ENCODE data around the gene TLE3.

The TLE3 gene

GRCh38 chr15:70002897-70003296, 94.8 kb downstream of the TLE3 start:
- Histone ChIP-seq H3K9me3 (ENCODE audit: insufficient read depth, low read length) (peaks cover 5% of the 10 kb centered on the region; the same call in 1 of the 2 replicates), H3K4me3 (ENCODE audit: insufficient read depth, low read length, poor library complexity, severe bottlenecking) (no peak overlapping the region), H4K20me1 (ENCODE audit: low read depth, low read length) (no peaks in the 10 kb centered on the region), H3K9ac (ENCODE audit: low read length) (no peak overlapping the region), H3K36me3 (ENCODE audit: low read length) (no peaks in the 10 kb centered on the region), H2AFZ (ENCODE audit: low read depth, low read length, severe bottlenecking) (no peak overlapping the region), H3K27ac (ENCODE audit: low read depth, low read length) (no peak overlapping the region), H3K9me2 (replicated peaks; ENCODE audit: insufficient read depth, low read length) (no peaks in the 10 kb centered on the region), H3K27me3 (ENCODE audit: low read length) (no peaks in the 10 kb centered on the region), H3F3A (ENCODE audit: insufficient read depth) (no peaks in the 10 kb centered on the region), H3K79me2 (ENCODE audit: insufficient read depth, low read length) (no peaks in the 10 kb centered on the region), H3K4me2 (ENCODE audit: low read depth, low read length, poor library complexity, severe bottlenecking) (no peak overlapping the region)
- no peak for TF ChIP-seq EZH2phosphoT487 (conservative IDR thresholded peaks at IDR 0.05; ENCODE audit: low read length)
- TF ChIP-seq, protein P1, sequence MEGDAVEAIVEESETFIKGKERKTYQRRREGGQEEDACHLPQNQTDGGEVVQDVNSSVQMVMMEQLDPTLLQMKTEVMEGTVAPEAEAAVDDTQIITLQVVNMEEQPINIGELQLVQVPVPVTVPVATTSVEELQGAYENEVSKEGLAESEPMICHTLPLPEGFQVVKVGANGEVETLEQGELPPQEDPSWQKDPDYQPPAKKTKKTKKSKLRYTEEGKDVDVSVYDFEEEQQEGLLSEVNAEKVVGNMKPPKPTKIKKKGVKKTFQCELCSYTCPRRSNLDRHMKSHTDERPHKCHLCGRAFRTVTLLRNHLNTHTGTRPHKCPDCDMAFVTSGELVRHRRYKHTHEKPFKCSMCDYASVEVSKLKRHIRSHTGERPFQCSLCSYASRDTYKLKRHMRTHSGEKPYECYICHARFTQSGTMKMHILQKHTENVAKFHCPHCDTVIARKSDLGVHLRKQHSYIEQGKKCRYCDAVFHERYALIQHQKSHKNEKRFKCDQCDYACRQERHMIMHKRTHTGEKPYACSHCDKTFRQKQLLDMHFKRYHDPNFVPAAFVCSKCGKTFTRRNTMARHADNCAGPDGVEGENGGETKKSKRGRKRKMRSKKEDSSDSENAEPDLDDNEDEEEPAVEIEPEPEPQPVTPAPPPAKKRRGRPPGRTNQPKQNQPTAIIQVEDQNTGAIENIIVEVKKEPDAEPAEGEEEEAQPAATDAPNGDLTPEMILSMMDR (IDR thresholded peaks at IDR 0.05; ENCODE audit: insufficient read depth, low read length, poor library complexity, severe bottlenecking), result no peak

DNA sequence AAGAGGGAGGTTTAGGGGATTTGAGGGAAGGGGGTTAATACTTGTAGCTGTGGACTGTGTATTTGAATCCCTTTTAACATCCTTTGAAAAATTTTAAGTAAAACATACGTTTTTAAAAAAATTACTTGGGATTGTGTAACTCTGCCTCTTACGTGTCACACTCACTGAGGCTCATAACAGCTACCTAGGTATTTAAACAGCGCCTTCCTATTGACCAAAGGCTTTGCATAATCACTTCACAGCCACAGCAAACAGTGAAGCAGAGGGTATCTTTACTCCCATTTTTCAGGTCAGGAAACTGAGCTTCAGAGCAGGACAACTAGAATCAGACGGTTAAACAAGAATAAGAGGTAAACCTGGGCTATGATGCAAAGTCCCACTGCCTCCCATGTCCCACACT, 95.9 kb downstream of the TLE3 start:
- Histone ChIP-seq H3K9me2 (replicated peaks; ENCODE audit: insufficient read depth, low read length) (no peaks in the 10 kb centered on the region), H3K79me2 (ENCODE audit: insufficient read depth, low read length) (no peaks in the 10 kb centered on the region), H4K20me1 (ENCODE audit: low read depth, low read length) (no peaks in the 10 kb centered on the region), H2AFZ (ENCODE audit: low read depth, low read length, severe bottlenecking) (no peak overlapping the region), H3K27ac (ENCODE audit: low read depth, low read length) (no peak overlapping the region), H3K27me3 (ENCODE audit: low read length) (no peaks in the 10 kb centered on the region), H3F3A (ENCODE audit: insufficient read depth) (no peaks in the 10 kb centered on the region), H3K4me2 (ENCODE audit: low read depth, low read length, poor library complexity, severe bottlenecking) (no peak overlapping the region), H3K4me3 (ENCODE audit: insufficient read depth, low read length, poor library complexity, severe bottlenecking) (no peak overlapping the region), H3K36me3 (ENCODE audit: low read length) (no peaks in the 10 kb centered on the region), H3K9ac (ENCODE audit: low read length) (no peak overlapping the region), H3K9me3 (ENCODE audit: insufficient read depth, low read length) (peaks cover 5% of the 10 kb centered on the region; the same call in 1 of the 2 replicates)
- TF ChIP-seq EZH2phosphoT487 (conservative IDR thresholded peaks at IDR 0.05; ENCODE audit: low read length), result no peak
- TF ChIP-seq, protein P1 (IDR thresholded peaks at IDR 0.05; ENCODE audit: insufficient read depth, low read length, poor library complexity, severe bottlenecking), result no peak

DNA sequence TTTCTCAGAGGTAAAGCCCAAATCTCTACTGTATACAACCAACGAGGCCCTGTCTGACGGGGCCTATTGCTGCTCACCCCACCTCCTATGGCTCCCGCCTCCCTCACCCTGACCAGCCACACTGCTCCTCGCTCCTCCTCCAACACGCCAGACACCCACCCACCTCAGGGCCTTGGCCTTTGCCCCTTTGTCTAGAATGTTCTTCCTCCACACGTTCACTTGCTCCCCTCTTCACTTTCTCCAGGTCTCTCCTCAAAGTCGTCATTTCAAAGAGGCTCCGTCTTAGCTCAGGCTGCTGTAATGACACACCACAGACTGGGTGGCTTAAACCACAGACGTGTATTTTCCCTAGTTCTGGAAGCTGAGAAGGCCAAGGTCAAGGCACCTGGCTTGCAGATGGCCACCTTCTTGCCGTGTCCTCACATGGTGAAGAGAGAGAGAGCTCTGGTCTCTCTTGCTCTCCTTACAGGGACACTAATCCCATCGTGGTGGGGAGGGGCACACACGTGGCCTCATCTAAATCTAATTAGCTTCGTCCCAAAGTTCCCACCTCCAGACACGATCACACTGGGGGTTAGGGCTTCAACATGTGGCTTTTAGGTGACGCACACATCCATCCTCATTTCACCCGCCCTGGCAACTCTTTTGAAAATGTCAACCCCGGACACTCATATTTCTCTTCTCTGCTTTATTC, 98.2 kb downstream of the TLE3 start:
- H3K9me3 ChIP-seq (ENCODE audit: insufficient read depth, low read length), result peaks cover 5% of the 10 kb centered on the region; the same call in 1 of the 2 replicates
- no peak overlapping the region for H3K4me2 ChIP-seq (ENCODE audit: low read depth, low read length, poor library complexity, severe bottlenecking)
- no peaks in the 10 kb centered on the region for H3K27me3 ChIP-seq (ENCODE audit: low read length)
- H2AFZ ChIP-seq (ENCODE audit: low read depth, low read length, severe bottlenecking), result no peak overlapping the region
- no peak overlapping the region for H3K27ac ChIP-seq (ENCODE audit: low read depth, low read length)
- no peaks in the 10 kb centered on the region for H3K79me2 ChIP-seq (ENCODE audit: insufficient read depth, low read length)
- no peak overlapping the region for H3K4me3 ChIP-seq (ENCODE audit: insufficient read depth, low read length, poor library complexity, severe bottlenecking)
- H4K20me1 ChIP-seq (ENCODE audit: low read depth, low read length), result no peaks in the 10 kb centered on the region
- H3K9me2 ChIP-seq (replicated peaks; ENCODE audit: insufficient read depth, low read length), result no peaks in the 10 kb centered on the region
- H3K36me3 ChIP-seq (ENCODE audit: low read length), result no peaks in the 10 kb centered on the region
- H3F3A ChIP-seq (ENCODE audit: insufficient read depth), result no peaks in the 10 kb centered on the region
- TF ChIP-seq, protein P1 (IDR thresholded peaks at IDR 0.05; ENCODE audit: insufficient read depth, low read length, poor library complexity, severe bottlenecking), result no peak
- no peak for TF ChIP-seq EZH2phosphoT487 (conservative IDR thresholded peaks at IDR 0.05; ENCODE audit: low read length)
- H3K9ac ChIP-seq (ENCODE audit: low read length), result no peak overlapping the region
